Brain pericyte (primary cell): ENCODE data around the gene IFITM2.
"Not testable (repeated sequence)": the region's sequence is repeated elsewhere in the genome, so short reads cannot be mapped to it uniquely, and the experiment has no call there.

Source experiments
- DNase-seq: peaks from one replicate; pipeline ENCODE4 v3.0.0-alpha.2; 2012; ENCODE audit warnings: low read depth, low spot score

The IFITM2 gene

GRCh38 chr11:281486-282161, 26.0 kb upstream of the IFITM2 start:
- DNase-seq, result no peak

DNA sequence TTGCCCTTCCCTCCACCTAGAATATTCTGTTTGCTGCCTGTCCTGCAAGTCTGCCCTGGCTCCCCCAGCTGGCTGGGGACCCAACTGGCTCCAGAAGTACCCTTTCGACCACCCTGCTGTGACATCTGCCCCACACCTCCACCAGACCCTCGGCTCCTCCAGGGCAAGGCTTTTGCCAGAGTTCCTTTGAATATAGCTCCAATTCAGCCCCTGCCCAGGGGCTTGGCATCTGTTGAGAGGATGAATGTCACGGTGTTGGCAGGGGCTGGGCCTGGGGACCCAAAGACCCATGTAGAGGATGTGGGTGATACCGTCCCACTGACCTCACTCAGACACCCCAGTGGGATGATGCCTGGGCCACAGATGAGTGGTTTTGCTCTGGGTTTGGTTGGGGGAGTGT, 25.4 kb upstream of the IFITM2 start:
- no peak for DNase-seq

DNA sequence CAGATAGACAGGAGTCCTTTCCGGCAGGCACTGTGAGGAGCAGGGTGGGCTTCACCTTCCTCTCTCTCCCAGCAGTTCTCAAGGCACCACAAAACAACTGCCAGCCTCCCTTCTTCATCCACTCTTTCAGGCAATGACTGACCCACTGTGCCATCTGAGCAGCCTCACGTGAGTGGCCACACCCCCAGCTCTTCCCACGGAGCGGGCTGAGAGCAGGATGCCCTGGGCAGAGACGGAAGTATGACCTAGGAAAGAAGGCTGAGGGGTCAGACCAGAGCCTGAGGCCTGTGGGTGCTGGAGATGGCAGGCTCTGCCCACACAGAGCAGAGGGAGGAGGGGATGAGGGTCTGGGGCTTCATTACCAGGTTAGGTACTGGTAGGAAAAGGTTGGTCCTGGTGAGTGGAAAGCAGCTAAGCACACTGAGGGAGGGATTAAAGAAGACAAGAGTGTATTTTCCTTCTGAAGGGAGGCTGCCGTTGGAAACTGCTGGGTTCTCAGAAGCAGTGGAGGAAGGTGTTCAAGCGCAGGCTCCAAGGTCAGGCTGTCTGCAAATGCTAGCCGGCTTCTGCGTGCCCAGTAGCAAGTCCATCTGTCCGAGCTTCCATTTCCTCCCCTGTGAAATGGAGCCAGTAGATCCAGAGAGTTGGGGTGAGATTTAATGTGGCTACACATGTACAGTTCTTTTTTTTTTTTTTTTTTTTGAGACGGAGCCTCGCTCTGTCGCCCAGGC, 24.8 kb upstream of the IFITM2 start:
- no peak for DNase-seq

DNA sequence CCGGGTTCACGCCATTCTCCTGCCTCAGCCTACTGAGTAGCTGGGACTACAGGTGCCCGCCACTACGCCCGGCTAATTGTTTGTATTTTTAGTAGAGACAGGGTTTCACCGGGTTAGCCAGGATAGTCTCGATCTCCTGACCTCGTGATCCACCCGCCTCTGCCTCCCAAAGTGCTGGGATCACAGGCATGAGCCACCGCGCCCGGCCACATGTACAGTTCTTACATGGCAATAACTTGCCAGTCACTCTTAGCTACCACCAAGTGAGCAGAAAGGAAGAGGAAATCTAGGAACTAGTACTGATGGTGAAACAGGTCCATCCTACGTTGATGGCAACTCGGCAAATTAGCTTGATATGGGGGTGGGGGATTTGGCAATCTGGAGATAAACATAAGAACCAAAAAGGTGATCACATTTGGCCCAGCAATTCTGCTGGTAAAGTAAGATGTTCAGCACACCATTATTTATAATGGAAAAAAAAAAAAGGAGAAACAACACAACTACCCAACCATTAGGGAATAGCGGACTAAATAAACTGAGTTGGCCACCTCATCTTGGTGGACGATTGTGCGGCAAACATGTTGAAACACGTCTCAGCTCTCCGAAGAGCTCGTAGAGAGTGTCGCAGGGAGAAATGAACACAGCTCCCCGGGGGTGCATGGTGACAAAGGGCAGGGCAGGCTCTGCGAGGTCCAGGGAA, 24.1 kb upstream of the IFITM2 start:
- no peak for DNase-seq

DNA sequence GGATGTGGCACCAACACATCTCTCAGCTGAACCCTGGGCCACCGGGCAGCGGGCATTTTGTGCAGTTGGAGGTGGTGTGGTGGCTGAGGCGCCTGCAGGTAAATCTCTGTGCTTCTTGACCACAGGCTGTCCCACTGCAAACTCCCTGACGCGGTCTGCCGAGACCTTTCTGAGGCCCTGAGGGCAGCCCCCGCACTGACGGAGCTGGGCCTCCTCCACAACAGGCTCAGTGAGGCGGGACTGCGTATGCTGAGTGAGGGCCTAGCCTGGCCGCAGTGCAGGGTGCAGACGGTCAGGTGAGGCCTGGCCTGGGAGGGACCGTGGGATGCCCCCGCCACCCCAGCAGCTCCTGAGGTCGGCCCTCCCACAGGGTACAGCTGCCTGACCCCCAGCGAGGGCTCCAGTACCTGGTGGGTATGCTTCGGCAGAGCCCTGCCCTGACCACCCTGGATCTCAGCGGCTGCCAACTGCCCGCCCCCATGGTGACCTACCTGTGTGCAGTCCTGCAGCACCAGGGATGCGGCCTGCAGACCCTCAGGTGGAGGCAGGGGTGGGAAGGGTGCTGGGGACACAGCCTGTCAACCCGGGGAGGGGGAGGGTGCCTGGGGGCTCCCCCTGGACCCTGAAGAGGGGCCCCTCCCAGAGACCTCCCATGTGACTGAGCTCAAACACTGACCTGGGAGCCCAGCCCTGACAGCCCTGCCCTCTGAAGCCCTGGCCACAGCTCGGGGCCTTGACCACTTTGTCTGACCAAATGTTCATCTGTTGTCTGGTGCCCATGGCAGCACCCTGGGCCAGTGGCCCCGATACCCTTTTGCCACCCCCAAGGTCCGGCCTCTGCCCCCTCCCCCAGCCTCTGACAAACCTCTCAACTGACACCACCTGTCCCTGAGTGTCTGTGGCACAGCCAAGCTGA, 23.3 kb upstream of the IFITM2 start:
- DNase-seq, result no peak

DNA sequence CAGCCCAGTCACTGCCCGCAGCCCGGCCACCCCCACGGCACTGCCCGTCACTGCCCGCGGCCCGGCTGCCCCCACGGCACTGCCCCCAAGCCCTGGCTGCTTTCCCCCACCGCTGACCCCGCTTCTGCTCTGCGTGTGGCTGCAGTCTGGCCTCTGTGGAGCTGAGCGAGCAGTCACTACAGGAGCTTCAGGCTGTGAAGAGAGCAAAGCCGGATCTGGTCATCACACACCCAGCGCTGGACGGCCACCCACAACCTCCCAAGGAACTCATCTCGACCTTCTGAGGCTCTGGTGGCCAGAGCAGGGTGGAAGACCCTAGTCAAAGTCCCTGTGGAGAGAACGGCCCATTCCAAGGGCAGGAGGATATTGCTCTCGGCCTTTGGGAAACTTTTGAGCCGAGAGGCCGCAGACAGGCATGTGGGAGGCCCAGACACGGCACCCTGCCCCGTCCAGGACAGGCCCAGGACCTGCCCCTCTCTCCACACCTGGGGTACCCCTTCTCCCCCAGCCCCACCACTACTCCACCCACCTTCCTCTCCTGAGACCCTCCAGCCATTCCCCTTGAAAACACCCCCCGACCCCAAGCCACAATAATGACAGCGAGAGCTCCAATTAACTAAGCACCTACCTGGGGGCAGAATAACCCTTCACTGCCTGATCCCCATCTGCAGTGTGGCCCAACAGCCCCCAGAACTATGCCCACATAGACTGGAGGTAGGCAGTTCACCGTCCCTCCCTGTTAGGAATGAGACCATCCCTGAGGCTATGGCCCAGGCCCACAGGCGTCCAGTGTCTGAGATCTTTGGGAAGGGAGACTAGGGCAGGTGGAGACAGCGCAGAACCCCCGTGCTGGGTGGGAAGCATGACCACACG, 22.4 kb upstream of the IFITM2 start:
- no peak for DNase-seq

GRCh38 chr11:285894-286220, 21.8 kb upstream of the IFITM2 start:
- no peak for DNase-seq

- DNase-seq, result not testable (repeated sequence)
Measured at GRCh38 chr11:286977-287820, 20.4 kb upstream of the IFITM2 start.

- no peak for DNase-seq
Measured at GRCh38 chr11:287821-288477, 19.7 kb upstream of the IFITM2 start.

GRCh38 chr11:288478-289397, 18.9 kb upstream of the IFITM2 start, which contains the start of gene PGGHG:
PGGHG (plus strand) TSS chr11:289126; CDS start chr11:289817, 691 bp downstream.
- DNase-seq, result no peak

DNA sequence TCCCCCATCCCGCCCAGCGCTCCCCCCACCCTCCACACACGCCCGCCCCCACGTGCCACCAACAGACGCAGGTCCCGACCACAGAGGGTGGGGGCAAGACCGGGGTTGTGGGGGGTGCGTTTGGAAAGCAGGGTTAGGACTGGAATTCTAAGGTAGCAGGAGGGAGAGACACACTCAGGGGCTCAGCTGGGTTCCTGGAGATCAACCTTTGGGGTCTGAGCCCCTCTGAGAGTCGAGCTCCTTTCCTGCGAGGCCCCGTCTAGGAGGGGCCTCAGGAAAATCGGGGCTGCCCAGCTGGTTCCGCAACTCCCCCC, 18.3 kb upstream of the IFITM2 start:
- DNase-seq, result no peak

DNA sequence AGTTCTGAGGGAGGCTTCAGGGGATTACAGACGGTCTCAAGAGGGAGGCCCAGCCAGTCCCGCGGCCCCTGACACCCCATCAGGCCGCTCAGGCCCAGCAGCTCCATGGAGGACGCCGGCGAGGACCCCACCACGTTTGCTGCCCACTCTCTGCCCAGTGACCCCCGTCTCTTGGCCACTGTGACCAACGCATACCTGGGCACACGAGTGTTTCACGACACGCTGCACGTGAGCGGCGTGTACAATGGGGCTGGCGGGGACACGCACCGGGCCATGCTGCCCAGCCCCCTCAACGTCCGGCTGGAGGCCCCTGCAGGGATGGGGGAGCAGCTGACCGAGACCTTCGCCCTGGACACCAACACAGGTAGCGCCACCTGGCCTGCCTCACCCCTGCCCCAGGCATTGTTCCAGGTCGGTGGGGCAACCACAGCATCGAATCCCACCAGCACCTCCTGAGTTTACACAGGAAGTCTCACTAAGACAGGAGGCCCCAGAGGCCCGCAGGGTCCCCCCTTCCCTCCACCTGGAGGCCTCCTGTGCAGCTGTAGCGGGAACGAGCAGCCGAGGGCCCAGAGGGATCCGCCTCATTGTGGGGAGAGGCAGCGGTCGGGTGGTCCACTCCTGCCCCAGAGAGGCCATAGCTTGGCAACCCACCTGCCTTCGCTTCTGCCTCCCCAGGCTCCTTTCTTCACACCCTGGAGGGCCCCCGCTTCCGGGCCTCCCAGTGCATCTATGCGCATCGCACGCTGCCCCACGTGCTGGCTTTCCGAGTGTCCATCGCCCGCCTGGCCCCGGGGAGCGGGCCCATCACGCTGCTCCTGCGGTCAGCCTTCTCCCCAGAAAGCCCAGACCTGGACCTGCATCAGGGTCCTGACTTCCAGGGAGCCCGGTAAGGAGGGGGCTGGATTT, 17.6 kb upstream of the IFITM2 start:
- no peak for DNase-seq

- DNase-seq, result no peak
Measured at GRCh38 chr11:290621-291231, 16.9 kb upstream of the IFITM2 start.

DNA sequence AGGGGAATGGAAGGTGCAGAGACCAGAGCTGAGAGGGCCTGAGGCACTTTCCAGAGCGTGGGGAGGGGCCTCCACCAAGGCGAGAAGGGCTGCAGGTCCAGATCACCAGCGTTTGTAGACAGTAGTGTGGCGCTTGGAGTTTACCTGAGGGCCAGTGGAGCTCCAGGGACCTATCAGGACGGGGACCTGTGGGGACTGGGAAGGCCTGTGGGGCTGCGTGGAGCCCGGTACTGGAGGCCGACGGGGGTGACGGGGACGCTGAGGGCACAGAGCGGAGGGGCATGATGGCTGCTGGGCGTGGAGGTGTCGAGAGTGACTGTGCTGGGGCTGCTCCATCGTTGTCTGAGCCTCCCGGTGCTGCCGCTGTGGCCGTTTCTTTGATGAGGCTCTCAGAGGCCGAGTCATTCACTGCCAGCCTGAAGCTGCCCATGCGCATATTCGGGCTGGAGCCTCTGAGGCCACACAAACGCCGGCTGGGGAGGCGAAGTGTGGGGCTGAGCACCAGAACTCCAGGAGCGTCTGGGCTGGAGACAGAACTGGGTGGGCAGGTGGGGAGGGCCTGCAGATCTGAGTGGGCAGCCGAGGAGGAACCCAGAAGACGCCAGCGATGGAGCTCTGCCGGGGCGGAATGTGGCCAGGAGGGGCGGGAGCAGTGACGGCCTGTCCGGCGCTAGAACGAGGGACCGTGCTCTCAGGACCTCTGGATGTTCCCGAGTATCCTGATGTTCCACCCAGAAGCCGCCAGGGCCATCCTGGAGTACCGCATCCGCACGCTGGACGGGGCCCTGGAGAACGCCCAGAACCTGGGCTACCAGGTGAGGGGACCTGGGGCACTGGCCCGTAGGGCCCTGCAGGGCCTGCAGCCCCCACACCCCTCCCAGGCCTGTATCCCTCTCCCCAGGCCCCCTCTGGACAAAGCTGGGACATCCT, 16.1 kb upstream of the IFITM2 start:
- no peak for DNase-seq

DNA sequence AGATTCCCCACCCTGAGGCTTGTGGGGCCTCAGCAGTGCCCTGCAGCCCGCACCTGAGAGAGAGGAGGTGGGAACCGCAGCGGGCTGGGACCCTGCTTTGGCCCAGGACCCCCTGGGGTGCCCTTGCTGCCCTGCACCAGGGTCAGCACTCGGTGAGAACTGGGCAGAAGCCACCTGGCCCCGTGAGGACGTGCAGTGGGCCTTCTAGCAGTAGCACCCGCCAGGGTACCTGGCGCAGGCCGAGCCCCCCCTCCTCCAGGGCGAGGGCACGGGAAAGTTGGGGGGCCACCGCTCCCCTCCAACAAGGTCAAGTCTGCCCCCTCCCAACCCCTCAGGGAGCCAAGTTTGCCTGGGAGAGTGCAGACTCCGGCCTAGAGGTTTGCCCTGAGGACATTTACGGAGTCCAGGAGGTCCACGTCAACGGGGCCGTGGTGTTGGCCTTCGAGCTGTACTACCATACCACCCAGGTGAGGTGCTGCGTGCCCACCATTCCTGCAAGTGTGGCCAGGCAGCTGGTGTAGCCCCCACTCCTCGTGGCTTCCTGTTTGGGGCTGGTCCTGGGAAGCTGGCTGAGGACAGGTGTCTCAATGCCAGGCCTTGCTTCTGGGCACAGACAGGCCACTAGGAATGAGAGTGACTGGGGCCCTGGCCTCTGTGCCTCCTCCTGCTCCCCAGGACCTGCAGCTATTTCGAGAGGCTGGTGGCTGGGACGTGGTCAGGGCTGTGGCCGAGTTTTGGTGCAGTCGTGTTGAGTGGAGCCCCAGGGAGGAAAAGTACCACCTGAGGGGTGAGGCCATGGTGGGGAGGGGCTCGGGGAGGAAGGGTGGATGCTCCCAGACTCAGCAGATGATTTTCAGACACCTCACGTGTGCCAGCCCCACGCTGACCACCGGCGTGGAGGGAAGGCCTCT, 15.2 kb upstream of the IFITM2 start:
- DNase-seq, result no peak
